Aorta (tissue), 5 donors: ENCODE measurements around the gene DSC3. TPM values are rescaled to one million over a fixed set of nuclear protein-coding genes. Genes with fewer than 3 reads are reported as not detected.

Experiments used
- ATAC-seq: fragments of 200-7000 bp; cut with Tn5 transposase; one replicate; pipeline ENCODE4 v1.9.1; 2022; ENCODE audit warnings: moderate library complexity; ENCODE audit not compliant: low FRiP score
- DNase-seq, 2 donors: peaks; one replicate each; pipeline ENCODE4 v3.0.0-alpha.2; 2020
- H3K27ac ChIP-seq, 2 donors: one replicate each; pipeline ENCODE4 v1.5.1; 2013; ENCODE audit warnings: low read length in 2 of 2, mild to moderate bottlenecking in 2 of 2, moderate library complexity in 2 of 2, control low read depth in 1 of 2, inconsistent platforms in 1 of 2, low read depth in 1 of 2
- H3K27me3 ChIP-seq, 2 donors: one replicate each; pipeline ENCODE4 v1.6.1; 2013; ENCODE audit warnings: control low read depth in 1 of 2, low read length in 1 of 2, mild to moderate bottlenecking in 1 of 2, moderate library complexity in 1 of 2; ENCODE audit not compliant: insufficient read depth in 2 of 2, control insufficient read depth in 1 of 2
- H3K36me3 ChIP-seq, 2 donors: one replicate each; pipeline ENCODE4 v1.6.1; 2013; ENCODE audit warnings: control low read depth in 1 of 2, low read length in 1 of 2, mild to moderate bottlenecking in 1 of 2; ENCODE audit not compliant: insufficient read depth in 2 of 2, control insufficient read depth in 1 of 2
- H3K4me1 ChIP-seq, 2 donors: one replicate each; pipeline ENCODE4 v1.6.1; 2013; ENCODE audit warnings: low read length in 2 of 2, control low read depth in 1 of 2, mild to moderate bottlenecking in 1 of 2, moderate library complexity in 1 of 2; ENCODE audit not compliant: insufficient read depth in 2 of 2, control insufficient read depth in 1 of 2
- H3K4me3 ChIP-seq, 2 donors: one replicate each; pipeline ENCODE4 v1.5.1; 2013; ENCODE audit warnings: low read length in 2 of 2, control low read depth in 1 of 2, mild to moderate bottlenecking in 1 of 2
- H3K9me3 ChIP-seq: one replicate; pipeline ENCODE4 v1.6.1; 2013; ENCODE audit warnings: mild to moderate bottlenecking, low read length; ENCODE audit not compliant: control insufficient read depth
- WGBS, 2 donors: extraction: QIAGEN DNeasy Blood & Tissue Kit; methylation state at CpG; one replicate each; pipeline ENCODE4 v1.1.7; 2013; 5-methylcytosine and 5-hydroxymethylcytosine counted together
- intact Hi-C, 2 donors: fragments of 100-400 bp; cut with DNase I; formaldehyde crosslinking; loops; one replicate each; pipeline versions ENCODE4 v1.14.2 to v1.15.0; 2022
- polyA plus RNA-seq, 2 donors: library from polyadenylated mRNA; stranded (reverse); fragments of 200-250 nt; gene quantifications; one replicate each; pipeline ENCODE4 v1.2.3, GENCODE V29; 2013
- total RNA-seq, 2 donors: library from RNA; stranded (reverse); fragmentation: NEBNext Ultra II Directional; extraction: Animal tissue kit (Norgen Biotek cat#: 25700); gene quantifications; one replicate each; pipeline ENCODE4 v1.2.1, GENCODE V29; 2021
- donor health status: healthy with polysubstance abuse.
- donor health status: Bipolar disorder and iron deficiency.
- donor health status: DM: no; HTN: no; CAD: no.
- donor health status: DM: no; HTN: no; CAD: no.
- donor health status: DM: yes; HTN: yes; CAD: no.

Gene DSC3
- total and polyA plus RNA-seq, 4 donors: 0.46 to 2.3 (median 1.3) TPM

GRCh38 chr18:30944773-30945417 is 97.6 kb downstream of the DSC3 start:
- WGBS, 2 donors: 65 to 66% methylated on average over 3 of the region's 3 CpGs
- ATAC-seq: no peak
- peaks cover 4% of the 10 kb centered on the region for H3K9me3 ChIP-seq
- H3K4me1 ChIP-seq: no peaks in the 10 kb centered on the region
- no peaks in the 10 kb centered on the region for H3K27me3 ChIP-seq
- DNase-seq: no peak
- intact Hi-C loops: no loop called here
- H3K36me3 ChIP-seq: no peaks in the 10 kb centered on the region
- H3K27ac ChIP-seq: no peak overlapping the region
- no peak overlapping the region for H3K4me3 ChIP-seq

- no peak for DNase-seq
- no peak for ATAC-seq
- Histone ChIP-seq H3K9me3 (peaks cover 4% of the 10 kb centered on the region), H3K4me3 (no peak overlapping the region), H3K36me3 (no peaks in the 10 kb centered on the region), H3K4me1 (no peaks in the 10 kb centered on the region), H3K27ac (no peak overlapping the region), H3K27me3 (no peaks in the 10 kb centered on the region)
- intact Hi-C loops: no loop called here
These were observed 101.5 kb downstream of the DSC3 start for GRCh38 chr18:30940952-30941539.

Other genes with a start within 250 kb of the DSC3 start
- 1 to 10 TPM; 3.8 to 6.8 TPM for gene DSC2, start 59.7 kb upstream of the DSC3 start, total RNA-seq
- 1 to 10 TPM in 1 of 2 donors, under 1 TPM in 1; 0.23 to 2.9 TPM for gene DSC2, start 59.7 kb upstream of the DSC3 start, polyA plus RNA-seq
- not detected for gene DSC1, start 120.1 kb upstream of the DSC3 start, total RNA-seq
- gene DSC1, start 120.1 kb upstream of the DSC3 start, polyA plus RNA-seq: not detected